Loucy (cell line): ENCODE data around the gene KATNAL1.

Source experiments
- CTCF ChIP-seq: fragments of 200-600 bp; sonication (generic); conservative IDR thresholded peaks from 2 replicates; pipeline ENCODE4 v1.5.1; 2014; ENCODE audit warnings: mild to moderate bottlenecking, antibody characterized with exemption, low read length
- EZH2phosphoT487 ChIP-seq: fragments of 200-600 bp; IDR thresholded peaks from 2 replicates; pipeline ENCODE4 v1.6.1; 2018; ENCODE audit warnings: antibody characterized with exemption, mild to moderate bottlenecking, moderate library complexity, borderline replicate concordance

- TF ChIP-seq CTCF (no peak), EZH2phosphoT487 (no peak)
Measured at GRCh38 chr13:30253830-30254229, 53.5 kb downstream of the KATNAL1 start.
